GM12801 (cell line): ENCODE results near the gene KRTDAP.

Source experiments
- CTCF ChIP-seq: IDR thresholded peaks from one replicate; pipeline ENCODE4 v1.5.1; 2011; ENCODE audit warnings: control low read depth; ENCODE audit not compliant: insufficient read length; ENCODE audit errors: extremely low read depth

KRTDAP gene

GRCh38 chr19:35444735-35445134, 45.5 kb downstream of the KRTDAP start:
- no peak for TF ChIP-seq CTCF

GRCh38 chr19:35442091-35442490, 48.2 kb downstream of the KRTDAP start:
- no peak for TF ChIP-seq CTCF

GRCh38 chr19:35439921-35440320, 50.3 kb downstream of the KRTDAP start:
- no peak for TF ChIP-seq CTCF

GRCh38 chr19:35438527-35438926, 51.7 kb downstream of the KRTDAP start:
- no peak for TF ChIP-seq CTCF

GRCh38 chr19:35438096-35438495, 52.2 kb downstream of the KRTDAP start:
- TF ChIP-seq CTCF, result no peak

GRCh38 chr19:35437406-35437951, 52.8 kb downstream of the KRTDAP start:
- TF ChIP-seq CTCF, result no peak
